Loucy (cell line): Measurements from ENCODE around the gene NPC1L1.

ENCODE experiments used
- H2AFZ ChIP-seq: fragments of 200-600 bp; sonication (generic); 2 replicates; pipeline ENCODE4 v1.6.0; 2016; ENCODE audit warnings: antibody characterized with exemption, mild to moderate bottlenecking, low read length, moderate library complexity
- H3F3A ChIP-seq: fragments of 200-600 bp; 2 replicates; pipeline ENCODE4 v1.6.0; 2016; ENCODE audit warnings: antibody characterized with exemption, low read depth, mild to moderate bottlenecking
- H3K27me3 ChIP-seq: fragments of 200-600 bp; sonication (generic); 2 replicates; pipeline ENCODE4 v1.6.1; 2014; ENCODE audit warnings: low read length, mild to moderate bottlenecking; ENCODE audit not compliant: insufficient read depth, poor library complexity, severe bottlenecking
- H3K36me3 ChIP-seq: fragments of 200-600 bp; sonication (generic); 2 replicates; pipeline ENCODE4 v1.6.1; 2016; ENCODE audit warnings: low read length; ENCODE audit not compliant: insufficient read depth
- H3K4me1 ChIP-seq: fragments of 200-600 bp; sonication (generic); 2 replicates; pipeline ENCODE4 v1.5.1; 2014; ENCODE audit warnings: low read length, mild to moderate bottlenecking; ENCODE audit not compliant: insufficient read depth, poor library complexity, severe bottlenecking
- H3K4me2 ChIP-seq: fragments of 200-600 bp; sonication (generic); 2 replicates; pipeline ENCODE4 v1.6.0; 2014; ENCODE audit warnings: antibody characterized with exemption, low read length, low read depth, mild to moderate bottlenecking; ENCODE audit not compliant: poor library complexity, severe bottlenecking
- H3K4me3 ChIP-seq: fragments of 200-600 bp; sonication (generic); 2 replicates; pipeline ENCODE4 v1.5.1; 2014; ENCODE audit warnings: low read length, mild to moderate bottlenecking, mixed read lengths; ENCODE audit not compliant: poor library complexity, severe bottlenecking
- H3K79me2 ChIP-seq: fragments of 200-600 bp; sonication (generic); 2 replicates; pipeline ENCODE4 v1.6.1; 2014; ENCODE audit warnings: low read length; ENCODE audit not compliant: insufficient read depth
- H3K9ac ChIP-seq: fragments of 200-600 bp; sonication (generic); 2 replicates; pipeline ENCODE4 v1.6.0; 2014; ENCODE audit warnings: mild to moderate bottlenecking, low read depth, low read length, moderate library complexity; ENCODE audit not compliant: poor library complexity, severe bottlenecking
- H3K9me2 ChIP-seq: fragments of 200-600 bp; sonication (generic); replicated peaks from 2 replicates; pipeline ENCODE4 v1.6.1; 2016; ENCODE audit warnings: low read depth, low read length, mixed read lengths
- H3K9me3 ChIP-seq: fragments of 200-600 bp; sonication (generic); 2 replicates; pipeline ENCODE4 v1.6.1; 2014; ENCODE audit warnings: mild to moderate bottlenecking, antibody characterized with exemption, low read length, low read depth; ENCODE audit not compliant: insufficient read depth
- H4K20me1 ChIP-seq: fragments of 200-600 bp; sonication (generic); 2 replicates; pipeline ENCODE4 v1.6.0; 2014; ENCODE audit warnings: antibody characterized with exemption, low read length, mild to moderate bottlenecking; ENCODE audit not compliant: insufficient read depth, poor library complexity, severe bottlenecking
- CTCF ChIP-seq: fragments of 200-600 bp; sonication (generic); conservative IDR thresholded peaks from 2 replicates; pipeline ENCODE4 v1.5.1; 2014; ENCODE audit warnings: mild to moderate bottlenecking, antibody characterized with exemption, low read length
- EZH2phosphoT487 ChIP-seq: fragments of 200-600 bp; IDR thresholded peaks from 2 replicates; pipeline ENCODE4 v1.6.1; 2018; ENCODE audit warnings: antibody characterized with exemption, mild to moderate bottlenecking, moderate library complexity, borderline replicate concordance

NPC1L1 gene

GRCh38 chr7:44469461-44470134 is 71.5 kb downstream of the NPC1L1 start:
- H3K4me1 ChIP-seq = peaks cover 18% of the 10 kb centered on the region
- no peaks in the 10 kb centered on the region for H3K27me3 ChIP-seq
- TF ChIP-seq CTCF (no peak), EZH2phosphoT487 (no peak)
- H4K20me1 ChIP-seq = peaks cover 14% of the 10 kb centered on the region
- no peak overlapping the region for H3K4me2 ChIP-seq
- H3F3A ChIP-seq = no peaks in the 10 kb centered on the region
- no peak overlapping the region for H3K9ac ChIP-seq
- peaks cover 46% of the 10 kb centered on the region for H3K79me2 ChIP-seq
- no peak overlapping the region for H2AFZ ChIP-seq
- no peaks in the 10 kb centered on the region for H3K9me2 ChIP-seq
- no peaks in the 10 kb centered on the region for H3K9me3 ChIP-seq
- H3K36me3 ChIP-seq = peaks cover 43% of the 10 kb centered on the region; the same call in 1 of the 2 replicates
- no peak overlapping the region for H3K4me3 ChIP-seq

- Histone ChIP-seq H3K9ac (no peak overlapping the region), H2AFZ (no peak overlapping the region), H3K9me3 (no peaks in the 10 kb centered on the region), H3K4me3 (no peak overlapping the region), H3K4me1 (peaks cover 27% of the 10 kb centered on the region), H3K79me2 (peaks cover 57% of the 10 kb centered on the region; the same call in 1 of the 2 replicates), H3K9me2 (no peaks in the 10 kb centered on the region), H3K36me3 (peaks cover 34% of the 10 kb centered on the region; the same call in 1 of the 2 replicates), H3K27me3 (no peaks in the 10 kb centered on the region), H4K20me1 (peaks cover 18% of the 10 kb centered on the region), H3F3A (no peaks in the 10 kb centered on the region), H3K4me2 (no peak overlapping the region)
- TF ChIP-seq CTCF = no peak
- TF ChIP-seq EZH2phosphoT487 = no peak
Observed at GRCh38 chr7:44467217-44467548, 73.9 kb downstream of the NPC1L1 start.

GRCh38 chr7:44466300-44467216 is 74.6 kb downstream of the NPC1L1 start:
- H3F3A ChIP-seq = no peaks in the 10 kb centered on the region
- H3K9me2 ChIP-seq = no peaks in the 10 kb centered on the region
- no peak overlapping the region for H3K4me2 ChIP-seq
- H3K4me3 ChIP-seq = no peak overlapping the region
- peaks cover 33% of the 10 kb centered on the region for H3K4me1 ChIP-seq
- peaks cover 21% of the 10 kb centered on the region for H4K20me1 ChIP-seq
- H3K27me3 ChIP-seq = no peaks in the 10 kb centered on the region
- peaks cover 59% of the 10 kb centered on the region; the same call in 1 of the 2 replicates for H3K79me2 ChIP-seq
- H3K9me3 ChIP-seq = no peaks in the 10 kb centered on the region
- TF ChIP-seq EZH2phosphoT487 (no peak), CTCF (no peak)
- peaks cover 30% of the 10 kb centered on the region; the same call in 1 of the 2 replicates for H3K36me3 ChIP-seq
- no peak overlapping the region for H2AFZ ChIP-seq
- no peak overlapping the region for H3K9ac ChIP-seq
